PFSK-1 (cell line): Measurements from ENCODE around the gene OAT.

Source experiments
- FOXP2 ChIP-seq: optimal IDR thresholded peaks from 2 replicates; pipeline ENCODE3; 2011; ENCODE audit warnings: borderline replicate concordance, control low read depth, inconsistent platforms; ENCODE audit not compliant: insufficient read depth; ENCODE audit errors: extremely low read length, extremely low read depth
- POLR2AphosphoS5 ChIP-seq: IDR thresholded peaks from 2 replicates; pipeline ENCODE4 v1.6.1; 2012; ENCODE audit warnings: low read depth, mild to moderate bottlenecking, control low read depth, low read length, moderate library complexity
- REST ChIP-seq, 2 experiments: IDR thresholded peaks; 2 replicates each; pipeline versions ENCODE4 v1.6.1 to v1.8.0; 2011 to 2012; ENCODE audit warnings: low read depth in 2 of 2, low read length in 2 of 2, control low read depth in 1 of 2, inconsistent platforms in 1 of 2, mild to moderate bottlenecking in 1 of 2, moderate library complexity in 1 of 2; ENCODE audit not compliant: insufficient read depth in 1 of 2
- SIN3A ChIP-seq: IDR thresholded peaks from 2 replicates; pipeline ENCODE4 v1.6.1; 2012; ENCODE audit warnings: mild to moderate bottlenecking, low read length, moderate library complexity, borderline replicate concordance; ENCODE audit not compliant: insufficient read depth
- TAF1 ChIP-seq: IDR thresholded peaks from 2 replicates; pipeline ENCODE4 v1.6.1; 2012; ENCODE audit warnings: low read length, control low read depth, borderline replicate concordance; ENCODE audit not compliant: insufficient read depth

The OAT gene

GRCh38 chr10:124459395-124459794 lies 40.7 kb upstream of the OAT start:
- TF ChIP-seq FOXP2 (no peak), SIN3A (no peak), REST (IDR thresholded peaks at IDR 0.05; ENCODE audit: insufficient read depth in 1 of 2, low read depth in 2 of 2, low read length in 2 of 2) (no peak), POLR2AphosphoS5 (no peak), TAF1 (no peak)

- TF ChIP-seq POLR2AphosphoS5 (no peak), FOXP2 (no peak)
Observed at GRCh38 chr10:124458889-124459288, 40.2 kb upstream of the OAT start.

GRCh38 chr10:124458473-124458872 lies 39.8 kb upstream of the OAT start:
- TF ChIP-seq TAF1: no peak
- no peak for TF ChIP-seq REST (IDR thresholded peaks at IDR 0.05; ENCODE audit: insufficient read depth in 1 of 2, low read depth in 2 of 2, low read length in 2 of 2)
- no peak for TF ChIP-seq SIN3A
- no peak for TF ChIP-seq FOXP2
- TF ChIP-seq POLR2AphosphoS5: no peak

GRCh38 chr10:124455441-124455840 lies 36.7 kb upstream of the OAT start:
- TF ChIP-seq POLR2AphosphoS5: no peak
- TF ChIP-seq SIN3A: no peak

GRCh38 chr10:124453960-124454610 lies 35.4 kb upstream of the OAT start:
- no peak for TF ChIP-seq TAF1
- no peak for TF ChIP-seq REST (IDR thresholded peaks at IDR 0.05; ENCODE audit: insufficient read depth in 1 of 2, low read depth in 2 of 2, low read length in 2 of 2)
- TF ChIP-seq POLR2AphosphoS5: no peak
- TF ChIP-seq SIN3A: no peak
- no peak for TF ChIP-seq FOXP2

- no peak for TF ChIP-seq POLR2AphosphoS5
- no peak for TF ChIP-seq SIN3A
- no peak for TF ChIP-seq TAF1
- no peak for TF ChIP-seq FOXP2
- no peak for TF ChIP-seq REST (IDR thresholded peaks at IDR 0.05; ENCODE audit: insufficient read depth in 1 of 2, low read depth in 2 of 2, low read length in 2 of 2)
Observed at GRCh38 chr10:124451276-124451675, 32.6 kb upstream of the OAT start.
